ENCODE data around the gene ITGB6. TPM values are rescaled to one million over a fixed set of nuclear protein-coding genes. Genes with fewer than 3 reads are reported as not detected.

ITGB6 gene
- total RNA-seq, 1 donor from 2014 or later: 61.3 TPM

GRCh38 chr2:160221391-160222276 lies 21.6 kb upstream of the ITGB6 start:
- no peak for DNase-seq

- DNase-seq: peak; percentile 68
Observed at GRCh38 chr2:160220545-160221009, 20.5 kb upstream of the ITGB6 start.

GRCh38 chr2:160220026-160220425 lies 20.0 kb upstream of the ITGB6 start:
- DNase-seq: no peak

DNA sequence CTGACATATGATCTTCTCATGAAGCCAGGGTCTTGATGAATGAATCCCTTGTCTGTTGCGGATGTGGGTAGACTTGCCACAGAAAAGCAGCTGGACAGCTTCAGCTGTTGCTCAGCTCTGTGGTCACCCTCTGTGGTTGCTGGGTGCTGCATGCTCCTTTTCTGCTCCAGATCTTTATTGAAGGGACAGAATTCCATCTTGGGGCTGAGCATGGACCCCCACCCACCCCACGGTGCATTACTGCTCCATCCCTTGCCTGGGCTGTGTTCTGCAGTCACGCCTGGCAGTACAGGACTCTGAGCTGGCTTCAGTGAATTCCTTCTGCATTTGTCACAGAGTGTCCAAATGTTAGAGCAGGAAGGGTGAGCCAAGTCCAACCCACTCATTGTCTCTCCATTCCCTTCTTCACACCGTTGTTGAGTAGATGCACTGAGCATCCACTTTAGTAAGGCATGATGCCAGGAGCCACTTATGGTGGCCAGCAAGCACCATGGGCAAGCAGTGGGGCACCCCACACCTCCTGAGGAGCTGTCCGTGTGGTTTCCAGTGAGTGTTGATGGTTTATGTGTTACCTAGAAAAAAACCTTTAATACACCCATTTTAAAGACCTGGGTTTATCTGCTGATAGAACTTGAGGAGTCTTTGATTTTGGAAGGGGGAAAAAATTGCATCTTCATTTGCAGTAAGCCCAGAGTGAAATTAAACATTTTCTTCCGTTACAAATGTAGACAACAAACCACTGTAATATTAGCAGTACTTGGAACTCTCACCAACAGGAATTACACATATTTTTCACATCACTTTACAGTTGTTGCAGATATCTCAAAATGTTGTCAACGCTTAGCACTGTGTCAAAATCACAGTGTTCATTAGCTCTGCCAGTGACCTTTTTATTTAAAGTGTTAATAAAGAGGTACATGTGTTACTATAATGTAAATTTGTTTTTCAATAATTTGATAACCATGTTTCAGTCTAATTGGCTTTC lies 14.7 kb upstream of the ITGB6 start:
- peak; percentile 87 for DNase-seq

DNA sequence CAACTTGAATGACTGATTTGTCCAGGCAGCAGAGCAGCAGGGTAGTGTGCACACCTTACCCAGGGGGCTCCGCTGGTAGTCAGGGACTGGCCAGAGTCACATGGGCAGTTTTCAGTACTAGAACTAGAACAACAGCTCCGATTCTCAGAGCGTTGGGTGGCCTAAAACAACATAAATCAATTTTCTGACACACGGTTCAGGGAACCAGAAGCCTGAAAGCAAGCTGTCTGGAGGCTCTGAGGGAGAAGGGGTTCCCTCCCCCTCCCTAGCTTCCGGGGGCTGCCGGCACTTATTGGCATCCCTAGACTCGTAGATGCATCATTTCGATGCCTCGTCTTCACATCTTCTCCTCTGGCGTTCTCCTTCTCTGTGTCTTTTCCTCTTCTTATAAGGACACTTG lies 13.4 kb upstream of the ITGB6 start:
- DNase-seq: no peak

DNA sequence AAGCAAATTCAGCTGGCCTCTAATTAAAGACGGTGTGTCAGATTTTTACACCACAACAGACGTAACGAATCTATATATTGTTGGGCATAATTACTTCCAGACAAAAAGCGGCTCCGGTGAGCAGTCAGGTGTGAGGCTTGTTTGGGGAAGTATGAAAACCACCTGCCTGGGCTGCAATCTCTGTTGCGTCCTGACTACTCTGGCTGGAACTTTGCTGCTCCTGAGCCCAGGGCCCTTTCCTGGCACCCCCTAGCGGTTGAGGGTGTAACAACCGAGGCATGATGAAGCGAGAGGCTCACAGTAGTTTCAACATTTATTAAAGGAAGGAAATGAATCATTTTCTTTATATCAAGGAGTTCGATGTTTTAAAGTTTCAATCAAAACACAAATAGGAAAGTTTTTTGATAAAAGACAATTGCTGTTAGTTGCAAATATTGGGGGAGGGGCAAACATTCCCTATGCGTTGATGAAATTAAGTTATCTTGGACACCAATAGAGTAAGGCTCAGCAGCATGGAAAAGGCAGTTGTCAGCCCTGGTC lies 10.6 kb upstream of the ITGB6 start:
- DNase-seq: peak; percentile 59

DNA sequence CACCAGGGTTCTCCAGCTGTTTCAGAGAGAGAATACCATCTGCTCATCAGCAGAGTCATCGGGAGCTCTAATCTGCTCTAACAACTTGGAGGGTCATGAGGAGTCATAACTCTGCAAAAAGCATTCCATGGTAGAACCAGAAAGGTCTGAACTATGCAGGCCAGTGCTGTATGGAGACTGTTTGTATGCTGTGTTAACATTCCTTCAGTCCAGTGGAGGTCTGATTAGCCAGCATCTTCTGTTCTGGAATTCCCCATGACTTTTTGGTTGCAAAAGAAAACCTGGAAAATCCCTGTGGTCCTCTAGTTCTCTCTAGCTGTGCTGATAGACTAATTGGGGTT lies 9.4 kb upstream of the ITGB6 start:
- DNase-seq: no peak

DNA sequence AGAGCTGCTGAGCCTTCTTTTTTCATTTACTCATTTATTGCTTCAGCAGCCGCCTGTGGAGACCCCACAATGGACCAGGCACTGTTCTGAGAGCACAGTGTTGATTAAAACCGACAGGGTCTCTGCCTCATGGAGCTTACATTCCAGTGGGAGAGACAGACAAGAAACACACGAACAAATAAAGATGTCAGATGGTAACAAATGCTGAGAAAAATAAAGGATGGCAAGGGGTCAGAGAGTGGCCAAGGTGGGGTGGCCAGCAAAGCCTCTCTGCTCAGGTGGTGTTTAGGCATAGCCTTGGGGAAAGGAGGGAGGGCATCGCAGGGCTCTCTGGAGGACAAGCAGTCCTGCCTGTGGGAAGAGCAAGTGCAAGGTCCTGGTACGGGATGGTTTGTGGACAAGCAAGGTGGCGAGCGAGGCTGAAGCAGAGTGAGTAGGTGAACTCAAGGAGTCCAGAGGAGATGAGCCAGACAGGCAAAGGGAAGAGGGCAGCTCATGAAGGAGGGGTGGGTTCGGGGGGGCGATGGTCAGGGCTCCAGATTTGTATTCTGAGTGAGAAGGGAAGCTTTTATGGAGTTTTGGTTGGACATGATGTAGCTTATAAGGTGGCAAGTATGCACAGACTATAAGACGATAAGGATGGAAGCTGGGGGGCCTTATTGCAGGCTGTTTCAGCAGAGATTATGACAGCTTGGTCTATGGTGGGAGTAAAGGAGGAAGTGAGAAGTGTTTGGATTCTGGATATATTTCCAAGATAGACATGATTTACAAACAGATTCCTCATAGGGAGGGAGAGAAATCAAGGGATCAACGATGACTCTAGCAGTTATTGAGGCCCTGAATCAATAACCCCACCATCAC lies 8.8 kb upstream of the ITGB6 start:
- no peak for DNase-seq

- DNase-seq: no peak
Observed at GRCh38 chr2:160207804-160208654, 8.0 kb upstream of the ITGB6 start.

DNA sequence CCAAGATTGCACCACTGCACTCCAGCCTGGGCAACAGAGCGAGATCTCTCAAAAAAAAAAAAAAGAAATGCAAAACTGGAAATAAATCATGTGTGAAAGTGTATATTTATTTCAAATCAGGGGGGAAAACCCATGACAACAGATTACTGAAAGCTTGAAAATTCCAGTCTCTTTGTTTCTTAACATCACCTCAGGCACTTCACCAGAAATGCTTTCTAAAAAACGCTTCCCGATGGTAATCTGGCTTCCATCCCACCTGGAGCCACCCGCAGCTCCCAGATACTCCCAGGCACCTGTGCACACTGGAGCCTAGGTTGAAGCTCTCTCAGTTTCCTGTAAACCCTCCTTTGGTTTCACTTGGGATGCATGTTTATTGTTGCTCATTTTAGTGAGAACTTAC lies 7.2 kb upstream of the ITGB6 start:
- no peak for DNase-seq

GRCh38 chr2:160206436-160206835 lies 6.4 kb upstream of the ITGB6 start:
- DNase-seq: no peak

- DNase-seq: no peak
Observed at GRCh38 chr2:160205505-160205904, 5.4 kb upstream of the ITGB6 start.

DNA sequence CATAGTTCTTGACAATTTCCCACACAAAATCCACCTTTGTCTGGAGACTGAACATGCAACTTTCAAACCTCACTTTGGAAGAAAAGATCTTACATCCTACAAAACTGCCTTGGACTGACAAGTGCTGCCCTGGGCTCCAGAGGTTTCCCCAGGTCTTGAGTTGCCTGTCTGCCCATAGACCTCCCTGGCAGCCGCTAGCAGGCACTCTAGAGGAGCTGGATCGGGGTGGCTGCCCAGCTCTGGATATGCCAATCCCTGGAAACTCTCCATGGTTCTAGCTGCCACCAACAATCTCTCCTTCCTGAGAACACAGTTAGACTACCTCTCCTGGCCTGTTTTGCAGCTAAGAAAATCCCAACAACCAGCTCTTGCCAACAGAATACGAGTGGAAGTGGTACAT lies 3.4 kb upstream of the ITGB6 start:
- DNase-seq: no peak

- DNase-seq: no peak
Observed at GRCh38 chr2:160203007-160203406, 2.9 kb upstream of the ITGB6 start.

- no peak for DNase-seq
Observed at GRCh38 chr2:160201849-160202539, 1.9 kb upstream of the ITGB6 start.

DNA sequence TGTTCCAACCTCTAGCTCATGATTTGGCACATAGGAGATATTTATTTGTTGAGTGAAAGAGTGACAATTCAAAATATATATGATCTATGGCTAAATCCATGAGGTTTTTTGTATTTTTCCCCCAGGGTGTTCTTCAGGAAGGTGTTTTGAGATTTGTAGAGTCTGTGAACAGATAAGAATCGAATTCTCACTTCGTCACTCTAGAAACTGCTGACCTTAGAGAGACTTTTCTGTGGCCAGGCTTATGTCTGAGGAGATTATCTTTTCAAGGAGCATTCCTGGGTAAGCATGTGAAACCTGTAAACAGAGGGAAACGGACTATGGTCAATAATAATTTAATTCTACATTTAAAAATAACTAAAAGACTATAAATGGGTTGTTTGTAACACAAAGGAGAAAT lies 849 bp upstream of the ITGB6 start:
- no peak for DNase-seq

DNA sequence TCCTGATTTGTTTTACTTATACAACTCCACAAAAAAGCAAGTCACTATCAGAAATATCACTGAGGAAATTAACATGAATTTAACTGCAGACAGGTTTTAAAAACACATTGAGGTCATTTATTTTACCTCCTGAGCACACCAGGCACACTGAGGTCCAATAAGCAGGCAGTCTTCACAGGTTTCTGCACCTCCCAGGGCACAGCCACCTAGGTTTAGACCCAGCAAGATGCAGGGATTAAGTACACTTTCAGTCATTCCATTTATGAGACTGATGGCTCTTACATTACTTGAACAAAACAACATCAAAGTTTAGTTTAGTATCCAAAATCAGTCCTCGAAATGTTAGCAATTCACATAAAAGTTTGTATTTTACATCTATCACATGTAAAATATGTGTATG lies 1.0 kb downstream of the ITGB6 start:
- no peak for DNase-seq

- no peak for DNase-seq
Observed at GRCh38 chr2:160197587-160197986, 2.5 kb downstream of the ITGB6 start.

GRCh38 chr2:160194946-160195345 lies 5.1 kb downstream of the ITGB6 start:
- DNase-seq: no peak

- no peak for DNase-seq
Observed at GRCh38 chr2:160194351-160194750, 5.7 kb downstream of the ITGB6 start.

All from tongue (tissue), 2 donors.